Colonic mucosa (tissue), 4 donors: ENCODE data around the gene TACR2. TPM values are rescaled to one million over a fixed set of nuclear protein-coding genes. Genes with fewer than 3 reads are reported as not detected.

Source experiments
- DNase-seq: peaks from one replicate; pipeline ENCODE4 v3.0.0-alpha.2; 2020
- H3K27ac ChIP-seq: fragments of 200-600 bp; one replicate; pipeline ENCODE4 v1.8.0; 2021
- H3K27me3 ChIP-seq: fragments of 200-600 bp; one replicate; pipeline ENCODE4 v1.8.0; 2021
- H3K36me3 ChIP-seq: fragments of 200-600 bp; one replicate; pipeline ENCODE4 v1.8.0; 2021
- H3K4me1 ChIP-seq: fragments of 200-600 bp; one replicate; pipeline ENCODE4 v1.8.0; 2021; ENCODE audit warnings: mild to moderate bottlenecking
- H3K4me3 ChIP-seq: fragments of 200-600 bp; one replicate; pipeline ENCODE4 v1.8.0; 2021
- H3K9ac ChIP-seq, 2 donors: one replicate each; pipeline ENCODE4 v1.7.0; 2013; ENCODE audit warnings: control low read depth in 2 of 2, low read depth in 2 of 2, low read length in 2 of 2
- H3K9me3 ChIP-seq: fragments of 200-600 bp; one replicate; pipeline ENCODE4 v1.8.0; 2021
- CTCF ChIP-seq: fragments of 200-600 bp; IDR thresholded peaks from one replicate; pipeline ENCODE4 v1.8.0; 2022; ENCODE audit warnings: antibody characterized with exemption, mild to moderate bottlenecking
- intact Hi-C: fragments of 100-400 bp; cut with DNase I; formaldehyde crosslinking; loops from one replicate; pipeline ENCODE4 v1.14.1; 2022
- total RNA-seq, 2 donors: library from RNA; stranded (reverse); fragmentation: NEBNext Ultra II Directional in 1 of 2; extraction: Animal tissue kit (Norgen Biotek cat#: 25700) in 1 of 2; gene quantifications; one replicate each; pipeline ENCODE4 v1.2.1, GENCODE V29; 2021
- donor health status: healthy.
- donor health status: DM: no; HTN: no; CAD: no.
- donor health status: DM: no; HTN: no; CAD: no.

Gene TACR2
- total RNA-seq, 2 donors from 2014 or later: 0.22 to 18.8 TPM

GRCh38 chr10:69356187-69356586 lies 60.5 kb downstream of the TACR2 start:
- no peaks in the 10 kb centered on the region for H3K9me3 ChIP-seq
- no peak overlapping the region for H3K27ac ChIP-seq
- no peaks in the 10 kb centered on the region for H3K36me3 ChIP-seq
- no peak for DNase-seq
- TF ChIP-seq CTCF: no peak
- H3K4me3 ChIP-seq: no peak overlapping the region
- no peak overlapping the region for H3K9ac ChIP-seq
- intact Hi-C loops: no loop called here
- H3K27me3 ChIP-seq: no peaks in the 10 kb centered on the region
- peaks cover 8% of the 10 kb centered on the region for H3K4me1 ChIP-seq

DNA sequence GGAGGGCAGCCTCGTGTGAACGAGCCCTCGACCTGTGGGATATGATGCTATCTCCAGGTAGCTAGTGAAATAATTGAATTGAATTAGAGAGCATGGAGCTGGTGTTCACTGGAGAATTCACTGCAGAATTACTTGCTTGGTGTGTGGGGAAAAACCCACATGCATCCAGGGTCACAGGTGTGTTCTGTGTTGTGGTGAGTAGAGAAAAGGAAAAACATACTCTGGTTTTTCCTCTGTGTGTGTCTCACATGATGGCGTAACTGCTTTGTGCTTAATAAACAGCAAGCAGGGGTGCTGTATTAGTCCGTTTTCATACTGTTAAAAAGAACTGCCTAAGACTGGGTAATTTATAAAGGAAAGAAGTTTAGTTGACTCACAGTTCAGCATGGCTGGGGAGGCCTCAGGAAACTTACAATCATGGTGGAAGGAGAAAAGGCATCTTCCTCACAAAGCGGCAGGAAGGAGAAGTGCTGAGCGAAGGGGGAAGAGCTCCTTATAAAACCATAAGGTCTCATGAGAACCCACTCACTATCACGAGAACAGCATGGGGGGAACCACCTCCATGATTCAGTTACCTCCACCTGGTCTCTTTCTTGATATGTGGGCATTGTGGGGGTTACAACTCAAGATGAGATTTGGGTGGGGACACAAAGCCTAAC lies 62.6 kb downstream of the TACR2 start:
- Histone ChIP-seq H3K4me1 (peaks cover 6% of the 10 kb centered on the region), H3K9me3 (no peaks in the 10 kb centered on the region), H3K4me3 (no peak overlapping the region), H3K9ac (no peak overlapping the region), H3K27ac (no peak overlapping the region), H3K27me3 (no peaks in the 10 kb centered on the region), H3K36me3 (no peaks in the 10 kb centered on the region)
- TF ChIP-seq CTCF: no peak
- no peak for DNase-seq
- intact Hi-C loops: no loop called here

Other genes starting within 250 kb of the TACR2 start
- 10 to 100 TPM; 26.8 to 35.3 TPM for gene SUPV3L1, start 236.7 kb downstream of the TACR2 start, total RNA-seq
- 10 to 100 TPM; 14.7 to 19.0 TPM for gene HKDC1, start 196.6 kb downstream of the TACR2 start, total RNA-seq
- gene HK1, start 138.4 kb downstream of the TACR2 start, total RNA-seq: 10 to 100 TPM; 73.3 to 83.3 TPM
- 100 to 1,000 TPM; 129 TPM for gene TSPAN15, start 34.5 kb upstream of the TACR2 start, total RNA-seq
- 1 to 10 TPM; 3.1 to 4.0 TPM for gene NEUROG3, start 156.5 kb upstream of the TACR2 start, total RNA-seq
- 1 to 10 TPM; 4.2 to 4.5 TPM for gene FAM241B, start 213.3 kb upstream of the TACR2 start, total RNA-seq